HG03280 (cell line): Measurements from ENCODE around the gene PFDN1.
"Not testable (repeated sequence)": the region's sequence is repeated elsewhere in the genome, so short reads cannot be mapped to it uniquely, and the experiment has no call there.

Experiments used
- ATAC-seq: cut with Tn5 transposase; IDR thresholded peaks from one replicate; pipeline ENCODE4 v1.9.1; 2021; ENCODE audit warnings: mild to moderate bottlenecking, moderate library complexity; ENCODE audit not compliant: unreplicated experiment

PFDN1 gene

GRCh38 chr5:140219068-140219991, 83.6 kb downstream of the PFDN1 start:
- no peak for ATAC-seq

- no peak for ATAC-seq
Observed at GRCh38 chr5:140217299-140218026, 85.4 kb downstream of the PFDN1 start.

DNA sequence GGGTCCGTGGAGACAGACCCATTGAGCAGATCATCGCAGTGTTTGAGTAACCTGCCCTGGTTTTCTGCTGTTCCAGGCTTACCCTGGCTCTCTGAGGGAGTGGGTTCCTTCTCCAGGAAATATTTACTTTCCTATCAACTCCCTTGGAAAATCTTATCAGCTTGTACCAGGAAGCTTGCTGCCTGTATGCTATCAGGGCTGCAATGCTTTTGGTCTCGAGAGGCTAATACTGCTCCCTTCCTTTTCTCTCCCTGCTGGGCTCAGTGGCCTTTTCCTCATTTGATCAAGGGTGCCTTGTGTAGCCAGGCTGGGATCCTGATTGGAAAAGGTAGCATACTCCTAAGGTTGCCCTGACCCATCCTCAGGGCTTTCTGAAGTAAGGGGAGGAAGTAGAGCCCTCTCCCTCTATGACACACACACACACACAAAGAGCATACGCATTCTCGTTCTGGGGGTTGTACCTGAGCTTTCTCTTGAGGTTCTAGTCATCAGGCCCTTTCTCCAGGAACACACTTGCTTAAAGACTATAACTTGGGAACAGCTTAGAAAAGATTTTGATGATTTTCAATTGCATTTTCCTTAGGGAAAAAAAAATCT, 86.3 kb downstream of the PFDN1 start:
- ATAC-seq, result no peak

DNA sequence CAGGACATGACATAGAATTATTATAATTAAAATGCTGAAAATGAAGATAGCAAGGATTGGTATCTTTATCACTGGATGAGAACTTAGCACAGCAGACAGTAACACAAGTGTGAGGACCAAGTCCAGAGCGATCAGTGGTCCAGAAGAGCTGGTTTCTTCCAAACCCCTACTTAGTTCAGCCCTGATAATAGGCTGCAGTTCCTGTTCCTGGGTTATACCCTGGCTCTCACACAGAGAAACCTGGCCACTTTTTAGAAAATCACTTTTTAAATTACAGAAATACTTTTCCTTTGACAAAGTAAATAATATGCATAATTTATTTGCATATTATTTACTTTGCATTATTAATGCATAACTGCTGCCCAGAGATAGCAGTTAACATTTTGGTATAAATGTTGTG, 87.6 kb downstream of the PFDN1 start:
- no peak for ATAC-seq

DNA sequence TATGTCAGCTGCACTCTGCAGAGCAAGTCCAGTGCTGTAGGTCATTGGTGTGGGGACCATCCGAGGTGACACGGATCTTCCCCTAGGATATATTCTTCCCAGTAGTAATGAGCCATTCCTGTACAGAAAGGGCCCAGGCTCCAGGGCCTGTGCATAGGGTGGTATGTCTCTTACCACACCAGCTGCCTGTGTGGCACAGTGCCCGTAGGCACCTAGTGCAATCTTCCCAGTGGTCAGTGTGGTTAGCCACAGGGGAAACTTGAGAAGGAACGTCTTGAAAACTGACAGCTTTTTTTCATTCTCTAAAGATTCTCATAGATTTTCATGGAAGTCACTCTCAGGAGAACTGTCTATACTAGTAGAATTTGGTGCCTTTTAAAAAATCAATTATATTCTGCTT, 88.1 kb downstream of the PFDN1 start:
- ATAC-seq, result no peak

- no peak for ATAC-seq
Observed at GRCh38 chr5:140213370-140213983, 89.4 kb downstream of the PFDN1 start.

DNA sequence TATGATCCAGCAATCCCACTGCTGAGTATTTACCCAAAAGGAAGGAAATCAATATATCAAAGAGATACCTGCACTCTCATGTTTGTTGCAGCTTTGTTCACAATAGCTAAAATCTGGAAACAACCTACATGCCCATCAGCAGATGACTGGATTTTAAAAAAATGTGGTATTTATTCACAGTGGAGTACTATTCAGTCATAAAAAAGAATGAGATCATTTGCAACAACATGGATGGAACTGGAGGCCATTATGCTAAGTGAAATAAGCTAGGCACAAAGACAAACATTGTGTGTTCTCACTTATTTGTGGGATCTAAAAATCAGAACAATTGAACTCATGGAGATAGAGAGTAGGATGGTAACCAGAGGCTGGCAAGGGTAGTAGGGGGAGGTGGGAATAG, 94.8 kb downstream of the PFDN1 start:
- no peak for ATAC-seq

- ATAC-seq, result no peak
Observed at GRCh38 chr5:140207250-140207964, 95.5 kb downstream of the PFDN1 start.

DNA sequence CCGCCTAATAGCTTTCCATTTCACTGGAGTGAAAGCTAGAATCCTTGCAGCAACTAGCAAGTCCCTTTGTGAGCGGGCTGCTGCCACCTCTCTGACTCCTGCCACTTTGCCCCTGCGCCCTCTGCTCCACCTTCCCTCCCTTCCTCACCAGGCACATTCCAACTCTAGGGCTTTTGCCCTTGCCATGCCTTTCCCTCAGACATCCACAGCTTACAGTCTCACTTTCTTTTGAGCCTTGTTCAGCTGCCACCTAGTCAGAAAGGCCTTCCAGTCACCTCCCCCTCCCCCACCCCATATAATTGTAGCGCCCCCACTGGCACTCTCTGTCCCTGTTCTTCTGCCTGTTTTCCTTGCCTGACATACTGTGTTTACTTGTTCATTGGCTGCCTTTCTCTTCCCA, 96.9 kb downstream of the PFDN1 start:
- no peak for ATAC-seq

- ATAC-seq, result no peak
Observed at GRCh38 chr5:140205216-140205615, 97.7 kb downstream of the PFDN1 start.

- ATAC-seq, result no peak
Observed at GRCh38 chr5:140202610-140203009, 100.3 kb downstream of the PFDN1 start.

- ATAC-seq, result no peak
Observed at GRCh38 chr5:140202078-140202477, 100.8 kb downstream of the PFDN1 start.

DNA sequence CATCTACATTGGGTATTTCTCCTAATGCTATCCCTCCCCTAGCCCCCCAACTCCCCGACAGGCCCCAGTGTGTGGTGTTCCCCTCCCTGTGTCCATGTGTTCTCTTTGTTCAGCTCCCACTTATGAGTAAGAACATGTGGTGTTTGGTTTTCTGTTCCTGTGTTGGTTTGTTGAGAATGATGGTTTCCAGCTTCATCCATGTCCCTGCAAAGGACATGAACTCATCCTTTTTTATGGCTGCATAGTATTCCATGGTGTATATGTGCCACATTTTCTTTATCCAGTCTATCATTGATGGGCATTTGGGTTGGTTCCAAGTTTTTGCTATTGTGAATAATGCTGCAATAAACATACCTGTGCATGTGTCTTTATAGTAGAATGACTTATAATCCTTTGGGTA, 104.0 kb downstream of the PFDN1 start:
- not testable (repeated sequence) for ATAC-seq

- ATAC-seq, result no peak
Observed at GRCh38 chr5:140197023-140197422, 105.9 kb downstream of the PFDN1 start.

DNA sequence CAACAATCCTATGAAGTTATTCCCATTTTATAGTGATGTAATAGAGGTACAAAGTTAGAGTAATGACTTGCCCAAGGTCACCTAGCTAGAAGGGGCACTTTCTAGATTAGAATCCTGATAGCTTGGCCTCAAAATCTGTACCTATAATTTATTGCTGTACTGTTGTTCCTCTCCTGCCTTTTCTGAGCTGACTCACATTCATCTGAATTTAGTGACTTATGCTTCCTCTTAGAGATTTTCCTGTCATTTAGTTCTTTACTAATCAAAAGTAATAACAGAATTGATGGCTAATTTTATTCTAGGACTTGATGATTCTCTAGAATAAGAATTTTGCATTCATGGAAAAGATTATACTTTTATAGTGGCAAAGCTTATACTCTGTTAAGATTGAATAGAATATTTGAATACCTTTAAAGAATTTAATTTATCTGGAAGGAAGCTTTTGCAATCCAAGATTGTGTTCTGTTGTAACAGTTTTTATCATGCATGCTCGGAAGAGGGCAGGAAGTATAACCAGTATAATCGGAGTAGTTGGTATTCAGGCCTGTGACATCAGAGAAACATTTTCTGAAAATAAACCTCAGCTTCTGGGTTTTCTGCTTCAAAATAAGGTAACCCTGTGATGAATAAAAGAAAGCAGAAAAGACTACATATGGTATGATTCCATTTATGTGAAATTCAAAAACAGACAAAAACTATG, 106.6 kb downstream of the PFDN1 start:
- ATAC-seq, result no peak
